ENCODE measurements around the gene MOAP1. TPM values are rescaled to one million over a fixed set of nuclear protein-coding genes. Genes with fewer than 3 reads are reported as not detected.

MOAP1 gene
- total RNA-seq, 1 experiment from 2014 or later: 91.5 TPM

Other genes starting within 250 kb of the MOAP1 start
- 45.2 and 45.6 TPM in 2 replicates for gene ITPK1, start 69.0 kb downstream of the MOAP1 start, total RNA-seq (2014; rRNA removed; shearing (Covaris generic))
- gene LYSET, start 420 bp upstream of the MOAP1 start, total RNA-seq (2014; rRNA removed; shearing (Covaris generic)): 127 and 135 TPM in 2 replicates
- 30.6 and 31.9 TPM in 2 replicates for gene GON7, start 22.2 kb upstream of the MOAP1 start, total RNA-seq (2014; rRNA removed; shearing (Covaris generic))
- gene UBR7, start 22.4 kb upstream of the MOAP1 start, total RNA-seq (2014; rRNA removed; shearing (Covaris generic)): 28.0 and 36.6 TPM in 2 replicates
- 18.0 and 18.9 TPM in 2 replicates for gene BTBD7, start 148.1 kb upstream of the MOAP1 start, total RNA-seq (2014; rRNA removed; shearing (Covaris generic))
- gene COX8C, start 162.3 kb upstream of the MOAP1 start, total RNA-seq (2014; rRNA removed; shearing (Covaris generic)): not detected in 2 replicates
- 1.2 and 1.5 TPM in 2 replicates for gene UNC79, start 246.0 kb upstream of the MOAP1 start, total RNA-seq (2014; rRNA removed; shearing (Covaris generic))